IPS-18c (cell line): ENCODE results near the gene TMEM63A.
"Not testable (repeated sequence)": the region's sequence is repeated elsewhere in the genome, so short reads cannot be mapped to it uniquely, and the experiment has no call there.

Source experiments
- H3K4me3 ChIP-seq: 2 replicates; pipeline ENCODE4 v1.7.0; 2013; ENCODE audit warnings: low read depth, mild to moderate bottlenecking, low read length, moderate library complexity; ENCODE audit not compliant: insufficient read depth
- H3K9me3 ChIP-seq: one replicate; pipeline ENCODE4 v1.6.1; 2013; ENCODE audit warnings: mild to moderate bottlenecking, low read length, moderate library complexity; ENCODE audit not compliant: control insufficient read depth, insufficient read depth

Gene TMEM63A

GRCh38 chr1:225881959-225882693, at the start of gene TMEM63A:
TMEM63A (minus strand) TSS chr1:225882380; CDS start chr1:225877580, 4,800 bp downstream.
- H3K4me3 ChIP-seq = peak within 1 kb of the TSS; percentile 74
- H3K9me3 ChIP-seq = peaks cover 2% of the 10 kb centered on the region

DNA sequence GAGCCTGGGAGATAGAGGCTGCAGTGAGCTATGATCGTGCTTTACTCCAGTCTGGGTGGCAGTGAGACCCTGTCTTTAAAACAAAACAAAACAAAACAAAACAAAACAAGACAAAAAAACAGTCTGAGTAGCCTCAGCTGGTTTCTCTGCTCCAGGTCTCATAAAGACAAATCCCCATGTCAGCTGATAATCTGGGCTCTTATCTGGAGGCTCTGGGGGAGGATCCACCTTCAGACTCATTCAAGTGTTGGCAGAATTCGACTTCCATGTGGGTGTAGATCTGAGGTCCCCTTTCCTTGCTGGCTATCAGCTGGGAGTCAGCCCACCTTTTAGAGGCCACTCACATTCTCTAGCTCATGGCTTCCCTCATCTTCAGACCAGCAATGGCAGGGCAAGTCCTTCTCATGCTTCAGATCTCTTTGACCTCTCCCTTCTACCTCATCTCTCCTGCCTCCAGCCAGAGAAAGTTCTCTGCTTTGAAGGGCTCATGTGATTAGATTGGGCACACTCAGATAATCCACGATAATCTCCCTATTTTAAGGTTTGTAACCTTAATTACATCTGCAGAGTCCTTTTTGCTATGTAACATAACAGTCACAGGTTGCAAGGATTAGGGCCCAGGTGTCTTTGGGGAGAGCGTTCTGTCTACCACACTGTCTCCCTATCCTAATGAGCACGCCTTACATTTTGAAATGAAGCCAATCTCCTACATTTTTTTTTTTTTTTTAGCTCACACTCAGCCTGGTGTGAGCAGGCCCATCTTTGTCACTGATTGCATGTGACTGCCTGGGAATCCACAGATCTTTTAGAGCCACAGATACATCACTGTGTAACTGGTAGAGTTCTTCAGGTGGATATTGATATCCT, 49.3 kb upstream of the TMEM63A start:
- no peak overlapping the region for H3K4me3 ChIP-seq
- peaks cover 2% of the 10 kb centered on the region for H3K9me3 ChIP-seq

- H3K9me3 ChIP-seq = peaks cover 2% of the 10 kb centered on the region
- no peak overlapping the region for H3K4me3 ChIP-seq
Observed at GRCh38 chr1:225930566-225930965, 48.4 kb upstream of the TMEM63A start.

DNA sequence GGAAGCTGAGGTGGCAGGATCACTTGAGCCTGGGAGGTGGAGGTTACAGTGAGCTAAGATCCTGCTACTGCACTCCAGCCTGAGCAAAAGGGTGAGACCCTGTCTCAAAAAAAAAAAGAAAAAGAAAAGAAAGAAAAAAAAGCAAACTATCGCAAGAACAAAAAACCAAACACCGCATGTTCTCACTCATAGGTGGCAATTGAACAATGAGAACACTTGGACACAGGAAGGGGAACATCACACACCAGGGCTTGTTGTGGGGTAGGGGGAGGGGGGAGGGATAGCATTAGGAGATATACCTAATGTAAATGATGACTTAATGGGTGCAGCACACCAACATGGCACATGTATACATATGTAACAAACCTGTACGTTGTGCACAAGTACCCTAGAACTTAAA, 47.3 kb upstream of the TMEM63A start:
- not testable (repeated sequence) for H3K4me3 ChIP-seq, H3K9me3 ChIP-seq

DNA sequence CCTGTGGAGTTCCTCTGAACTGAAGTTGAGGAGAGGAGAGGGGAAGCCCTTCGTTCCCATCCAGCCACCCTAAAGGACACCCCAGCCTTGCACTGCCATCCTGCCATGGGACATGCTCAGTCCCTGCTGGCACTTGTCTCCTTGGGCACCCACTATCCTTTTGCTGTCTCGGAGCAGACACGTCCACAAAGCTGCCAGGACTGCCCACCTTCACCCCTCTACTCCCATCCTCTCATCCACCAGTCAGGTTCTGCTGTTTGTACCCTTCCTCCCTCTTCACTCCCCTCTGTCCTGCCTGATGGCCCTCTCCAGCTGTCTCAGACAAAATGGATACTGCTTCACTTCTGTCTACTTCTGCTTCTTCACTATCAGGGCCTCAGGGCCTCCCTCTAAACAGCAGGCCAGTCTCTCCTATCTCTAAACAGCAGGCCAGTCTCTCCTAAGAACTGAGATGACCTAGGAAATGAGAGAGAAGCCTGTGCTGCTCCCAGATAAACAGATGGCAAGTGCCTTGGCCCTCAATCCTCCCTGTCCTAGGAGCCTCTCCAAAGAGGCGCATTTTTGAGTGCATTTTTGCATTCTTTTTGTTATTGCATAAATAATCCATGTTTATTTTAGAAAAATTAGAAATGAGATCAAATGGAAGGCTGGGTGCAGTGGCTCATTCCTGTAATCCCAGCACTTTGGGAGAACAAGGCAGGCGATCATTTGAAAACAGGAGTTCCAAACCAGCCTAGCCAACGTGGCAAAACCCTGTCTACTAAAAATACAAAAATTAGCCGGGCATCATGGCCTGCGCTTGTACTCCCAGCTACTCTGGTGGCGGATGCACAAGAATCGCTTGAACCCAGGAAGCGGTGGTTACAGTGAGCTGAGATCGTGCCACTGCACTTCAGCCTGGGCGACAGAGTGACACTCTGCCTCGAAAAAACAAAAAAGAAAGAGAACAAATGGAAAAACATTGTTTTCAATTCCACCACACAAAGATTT, 46.3 kb upstream of the TMEM63A start:
- Histone ChIP-seq H3K9me3 (peaks cover 5% of the 10 kb centered on the region), H3K4me3 (no peak overlapping the region)

DNA sequence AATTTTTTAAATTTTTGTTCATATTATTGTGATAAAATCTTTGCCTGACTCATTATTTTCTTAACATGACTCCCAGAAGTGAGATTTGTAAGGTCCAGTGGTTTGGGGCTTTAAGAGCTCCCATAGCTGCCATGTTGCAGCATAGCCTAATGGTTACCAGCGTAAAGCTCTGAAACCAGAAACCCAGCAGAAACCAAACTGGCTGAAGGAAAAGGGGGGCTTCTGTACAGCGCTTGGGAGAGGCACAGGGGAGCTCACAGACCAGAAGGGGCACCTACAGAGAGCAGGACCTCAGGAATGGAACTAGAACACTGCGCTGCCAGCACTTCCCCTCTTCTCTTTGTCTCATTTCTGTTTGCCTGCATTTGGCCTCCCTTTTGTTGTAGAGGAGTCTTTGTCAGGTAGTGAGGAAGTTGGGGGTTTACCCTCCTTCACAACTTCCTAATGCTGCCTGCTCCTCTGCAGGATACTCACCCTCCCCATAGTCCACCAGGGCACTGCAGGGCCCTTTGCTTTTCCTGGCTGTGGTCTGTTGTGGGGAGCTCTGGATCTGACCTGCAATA, 44.5 kb upstream of the TMEM63A start:
- H3K9me3 ChIP-seq = peaks cover 5% of the 10 kb centered on the region
- no peak overlapping the region for H3K4me3 ChIP-seq

GRCh38 chr1:225923692-225924555, 41.7 kb upstream of the TMEM63A start, which contains the start of gene PYCR2:
PYCR2 (minus strand) TSS chr1:225924250; CDS start chr1:225924110, 140 bp downstream.
- H3K9me3 ChIP-seq = peaks cover 5% of the 10 kb centered on the region
- peak within 1 kb of the TSS; percentile 99 for H3K4me3 ChIP-seq

- Histone ChIP-seq H3K9me3 (peaks cover 5% of the 10 kb centered on the region), H3K4me3 (peak overlapping the region; percentile 99)
Observed at GRCh38 chr1:225923381-225923691, 41.2 kb upstream of the TMEM63A start.

GRCh38 chr1:225921734-225922709, 39.8 kb upstream of the TMEM63A start:
- Histone ChIP-seq H3K4me3 (no peak overlapping the region; the same call in 1 of the 2 replicates), H3K9me3 (peaks cover 5% of the 10 kb centered on the region)

GRCh38 chr1:225919906-225920305, 37.7 kb upstream of the TMEM63A start:
- Histone ChIP-seq H3K9me3 (peaks cover 5% of the 10 kb centered on the region), H3K4me3 (no peak overlapping the region)

GRCh38 chr1:225918280-225918679, 36.1 kb upstream of the TMEM63A start:
- Histone ChIP-seq H3K9me3 (peaks cover 2% of the 10 kb centered on the region), H3K4me3 (no peak overlapping the region)

DNA sequence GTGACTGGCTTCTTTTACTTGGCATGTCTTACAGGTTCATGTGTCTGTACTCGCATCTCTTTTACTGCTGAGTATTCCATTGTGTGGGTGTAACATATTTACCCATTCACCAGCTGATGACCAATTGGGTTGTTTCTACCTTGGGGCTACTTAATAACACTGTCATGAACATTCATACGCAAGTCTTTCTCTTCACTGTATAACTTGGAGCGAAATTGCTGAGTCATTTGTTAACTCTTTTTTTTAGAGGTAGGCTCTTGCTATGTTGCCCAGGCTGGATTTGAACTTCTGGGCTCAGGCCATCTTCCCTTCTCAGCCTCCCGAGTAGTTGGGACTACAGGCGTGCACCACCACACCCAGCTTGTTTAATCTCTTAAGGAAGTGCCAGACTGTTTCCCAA, 35.4 kb upstream of the TMEM63A start:
- Histone ChIP-seq H3K4me3 (no peak overlapping the region), H3K9me3 (peaks cover 2% of the 10 kb centered on the region)

DNA sequence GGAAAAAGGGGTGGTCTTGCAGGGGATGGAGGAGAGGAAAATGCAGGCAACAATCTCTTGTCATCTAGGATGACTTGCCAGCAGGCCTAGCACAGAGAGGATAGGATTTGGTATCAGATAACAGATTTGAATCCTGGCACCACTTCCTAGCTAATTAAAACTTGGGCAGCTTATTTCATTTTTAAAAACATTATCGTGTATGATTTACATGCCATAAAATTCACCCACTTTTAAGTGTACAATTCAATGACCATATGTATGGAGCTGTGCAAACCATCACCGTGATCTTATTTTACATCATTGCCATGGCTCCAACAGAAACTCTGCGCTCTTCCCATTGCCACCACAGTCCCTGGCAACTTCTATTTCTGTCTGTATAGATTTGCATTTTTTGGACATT, 34.9 kb upstream of the TMEM63A start:
- no peak overlapping the region for H3K4me3 ChIP-seq
- peaks cover 2% of the 10 kb centered on the region for H3K9me3 ChIP-seq

DNA sequence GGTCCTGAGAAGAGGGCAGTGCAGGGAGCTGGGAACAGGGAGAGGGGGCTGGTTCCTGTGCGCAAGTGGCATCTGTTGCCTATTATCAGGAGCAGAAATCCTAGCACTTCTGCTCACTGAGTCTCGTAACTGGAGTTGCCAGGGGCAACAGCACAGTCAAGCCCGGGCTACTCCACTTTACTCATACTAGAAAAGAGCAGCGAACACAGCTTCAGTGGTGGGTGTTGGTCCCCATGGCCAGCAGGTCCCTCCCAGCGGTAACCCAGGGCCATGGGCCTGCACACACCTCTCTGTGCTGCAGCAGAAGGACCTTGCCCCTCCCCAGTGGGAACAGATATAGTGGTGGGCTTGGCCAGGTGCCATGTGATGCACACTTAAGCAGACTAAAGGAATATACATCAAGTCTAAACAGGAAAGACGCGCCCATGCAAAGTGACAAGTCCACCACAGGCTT, 33.4 kb upstream of the TMEM63A start:
- H3K4me3 ChIP-seq = no peak overlapping the region
- H3K9me3 ChIP-seq = no peaks in the 10 kb centered on the region

- H3K4me3 ChIP-seq = no peak overlapping the region
- H3K9me3 ChIP-seq = no peaks in the 10 kb centered on the region
Observed at GRCh38 chr1:225914947-225915346, 32.8 kb upstream of the TMEM63A start.
